OCI-LY1 (cell line): ENCODE data around the gene CXorf38.

Experiments used
- EZH2 ChIP-seq: fragments of 200-600 bp; sonication (generic), shearing (Covaris generic); IDR thresholded peaks from 2 replicates; pipeline ENCODE4 v1.8.0; 2017; ENCODE audit warnings: borderline replicate concordance, mixed run types, mild to moderate bottlenecking, antibody characterized with exemption, low read length, moderate library complexity, mixed read lengths
- TF ChIP-seq, protein P1 (sequence below): fragments of 200-600 bp; sonication (generic), shearing (Covaris generic); IDR thresholded peaks from 2 replicates; pipeline ENCODE4 v1.5.1; 2017; ENCODE audit warnings: mild to moderate bottlenecking, antibody characterized with exemption, low read length, moderate library complexity, mixed read lengths

DNA sequence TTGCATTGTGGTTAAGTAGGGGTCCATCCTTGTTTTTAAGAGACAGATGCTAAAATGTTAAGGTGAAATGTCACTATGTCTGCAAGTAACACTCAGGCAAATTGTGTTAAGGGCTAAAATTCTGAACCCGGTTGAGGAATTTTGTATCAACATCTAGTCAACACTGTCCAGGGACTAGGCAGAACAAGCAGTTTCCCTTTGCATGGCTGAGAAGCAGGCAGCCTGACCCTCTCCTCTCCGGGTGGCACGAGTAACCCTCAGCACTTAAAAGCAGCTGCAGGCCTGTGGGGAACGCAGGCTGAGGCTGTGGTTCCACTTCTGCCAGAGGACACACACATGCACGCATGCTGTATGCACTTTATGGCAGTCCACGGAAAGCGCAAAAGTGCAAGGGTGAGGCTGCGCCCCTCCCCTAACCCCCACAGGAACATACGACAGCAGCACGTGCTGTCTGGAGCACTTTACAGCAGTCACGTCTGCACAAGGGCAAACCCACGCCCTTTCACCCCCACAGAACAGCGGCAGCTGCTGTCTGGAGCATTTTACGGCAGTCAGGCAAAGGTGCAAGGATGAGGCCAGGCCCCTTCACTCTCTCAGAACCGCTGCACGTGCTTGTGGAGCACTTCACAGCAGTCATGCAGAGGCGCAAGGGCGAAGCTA is 24.8 kb downstream of the CXorf38 start:
- TF ChIP-seq, protein P1, sequence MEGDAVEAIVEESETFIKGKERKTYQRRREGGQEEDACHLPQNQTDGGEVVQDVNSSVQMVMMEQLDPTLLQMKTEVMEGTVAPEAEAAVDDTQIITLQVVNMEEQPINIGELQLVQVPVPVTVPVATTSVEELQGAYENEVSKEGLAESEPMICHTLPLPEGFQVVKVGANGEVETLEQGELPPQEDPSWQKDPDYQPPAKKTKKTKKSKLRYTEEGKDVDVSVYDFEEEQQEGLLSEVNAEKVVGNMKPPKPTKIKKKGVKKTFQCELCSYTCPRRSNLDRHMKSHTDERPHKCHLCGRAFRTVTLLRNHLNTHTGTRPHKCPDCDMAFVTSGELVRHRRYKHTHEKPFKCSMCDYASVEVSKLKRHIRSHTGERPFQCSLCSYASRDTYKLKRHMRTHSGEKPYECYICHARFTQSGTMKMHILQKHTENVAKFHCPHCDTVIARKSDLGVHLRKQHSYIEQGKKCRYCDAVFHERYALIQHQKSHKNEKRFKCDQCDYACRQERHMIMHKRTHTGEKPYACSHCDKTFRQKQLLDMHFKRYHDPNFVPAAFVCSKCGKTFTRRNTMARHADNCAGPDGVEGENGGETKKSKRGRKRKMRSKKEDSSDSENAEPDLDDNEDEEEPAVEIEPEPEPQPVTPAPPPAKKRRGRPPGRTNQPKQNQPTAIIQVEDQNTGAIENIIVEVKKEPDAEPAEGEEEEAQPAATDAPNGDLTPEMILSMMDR, result no peak
- no peak for TF ChIP-seq EZH2
